HFF-Myc (cell line): ENCODE results near the gene DENND1B.

Experiments used
- DNase-seq: peaks from one replicate; pipeline ENCODE4 v3.0.0-alpha.2; 2011; ENCODE audit warnings: low read depth; ENCODE audit errors: extremely low read depth
- H3K4me3 ChIP-seq: replicated peaks from 2 replicates; pipeline ENCODE4 v1.5.1; 2011; ENCODE audit warnings: low read depth, mild to moderate bottlenecking, control low read depth, low read length
- CTCF ChIP-seq: IDR thresholded peaks from 2 replicates; pipeline ENCODE4 v1.5.1; 2012; ENCODE audit warnings: mild to moderate bottlenecking, low read depth, low read length, control low read depth; ENCODE audit errors: missing control alignments

DENND1B gene

GRCh38 chr1:197671920-197672319, 103.4 kb downstream of the DENND1B start:
- DNase-seq: no peak
- no peak for TF ChIP-seq CTCF
- H3K4me3 ChIP-seq: no peak overlapping the region

GRCh38 chr1:197671140-197671539, 104.1 kb downstream of the DENND1B start:
- no peak for TF ChIP-seq CTCF
- no peak for DNase-seq
- H3K4me3 ChIP-seq: no peak overlapping the region

GRCh38 chr1:197666769-197667285, 108.5 kb downstream of the DENND1B start:
- H3K4me3 ChIP-seq: no peak overlapping the region
- TF ChIP-seq CTCF: no peak
- no peak for DNase-seq

- TF ChIP-seq CTCF: no peak
- no peak for DNase-seq
- H3K4me3 ChIP-seq: no peak overlapping the region
These were observed 110.9 kb downstream of the DENND1B start for GRCh38 chr1:197664391-197664790.

GRCh38 chr1:197663162-197663953, 111.9 kb downstream of the DENND1B start:
- no peak for DNase-seq
- H3K4me3 ChIP-seq: no peak overlapping the region
- no peak for TF ChIP-seq CTCF

- TF ChIP-seq CTCF: no peak
- H3K4me3 ChIP-seq: no peak overlapping the region
- no peak for DNase-seq
These were observed 114.9 kb downstream of the DENND1B start for GRCh38 chr1:197660389-197660788.
